H1 (cell line): ENCODE data around the gene ARHGAP15.

Experiments used
- BCL11A ChIP-seq, 2 experiments: IDR thresholded peaks; one replicate each; pipeline ENCODE4 v1.6.1; 2011; ENCODE audit warnings: low read depth in 2 of 2, low read length in 2 of 2, mild to moderate bottlenecking in 2 of 2
- CHD2 ChIP-seq: IDR thresholded peaks from 2 replicates; pipeline ENCODE4 v1.6.1; 2012; ENCODE audit warnings: low read length, improper control_type of control experiment
- GTF2F1 ChIP-seq: IDR thresholded peaks from 2 replicates; pipeline ENCODE4 v1.6.1; 2012; ENCODE audit warnings: low read depth, low read length, improper control_type of control experiment, borderline replicate concordance
- HDAC2 ChIP-seq, 2 experiments: fragments of 300-600 bp in 1 of 2; sonication (generic) in 1 of 2; IDR thresholded peaks; 2 replicates each; pipeline ENCODE4 v1.6.1; 2011 to 2012; ENCODE audit warnings: low read depth in 2 of 2, low read length in 2 of 2, mild to moderate bottlenecking in 2 of 2, moderate library complexity in 2 of 2, borderline replicate concordance in 1 of 2, inconsistent platforms in 1 of 2
- HDAC6 ChIP-seq: IDR thresholded peaks from one replicate; pipeline ENCODE4 v1.7.1; 2012; ENCODE audit warnings: low read depth, mild to moderate bottlenecking, inconsistent platforms, low read length, moderate library complexity
- PHF8 ChIP-seq: fragments of 200-600 bp; sonication (generic); conservative IDR thresholded peaks from 2 replicates; pipeline ENCODE4 v1.7.1; 2012; ENCODE audit warnings: low read depth, mild to moderate bottlenecking, inconsistent platforms, low read length, moderate library complexity
- POLR2A ChIP-seq, 2 experiments: IDR thresholded peaks; 1 replicate in 1 of 2; 2 replicates in 1 of 2; pipeline ENCODE4 v1.6.1; 2011; ENCODE audit warnings: low read depth in 2 of 2, low read length in 2 of 2, mild to moderate bottlenecking in 2 of 2; ENCODE audit errors: control extremely low read depth in 1 of 2
- POU5F1 ChIP-seq: IDR thresholded peaks from 2 replicates; pipeline ENCODE4 v1.6.1; 2011; ENCODE audit warnings: low read depth, mild to moderate bottlenecking, low read length, moderate library complexity
- RAD21 ChIP-seq, 2 experiments: IDR thresholded peaks in 1 of 2; conservative IDR thresholded peaks in 1 of 2; 2 replicates each; pipeline ENCODE4 v1.6.1; 2011; ENCODE audit warnings: low read depth in 2 of 2, low read length in 2 of 2, improper control_type of control experiment in 1 of 2, inconsistent platforms in 1 of 2, mild to moderate bottlenecking in 1 of 2, moderate library complexity in 1 of 2
- SAP30 ChIP-seq: fragments of 300-600 bp; sonication (generic); IDR thresholded peaks from 2 replicates; pipeline ENCODE4 v1.7.1; 2012; ENCODE audit warnings: low read length, moderate library complexity, mild to moderate bottlenecking, inconsistent platforms; ENCODE audit not compliant: insufficient read depth, insufficient replicate concordance
- TEAD4 ChIP-seq: IDR thresholded peaks from 2 replicates; pipeline ENCODE4 v1.6.1; 2012; ENCODE audit warnings: low read depth, low read length, inconsistent platforms, mixed read lengths
- TF ChIP-seq, protein P1 (sequence below), 3 experiments: IDR thresholded peaks; 1 replicate in 2 of 3; 2 replicates in 1 of 3; pipeline versions ENCODE4 v1.5.1 to v1.6.1; 2011; ENCODE audit warnings: low read length in 3 of 3, mild to moderate bottlenecking in 3 of 3, inconsistent platforms in 2 of 3, low read depth in 1 of 3, moderate library complexity in 1 of 3; ENCODE audit not compliant: insufficient read depth in 1 of 3; ENCODE audit errors: control extremely low read depth in 1 of 3
- TF ChIP-seq, protein P2 (sequence below): IDR thresholded peaks from 2 replicates; pipeline ENCODE4 v1.6.1; 2011; ENCODE audit warnings: low read depth, mild to moderate bottlenecking, low read length; ENCODE audit not compliant: insufficient read depth

DNA sequence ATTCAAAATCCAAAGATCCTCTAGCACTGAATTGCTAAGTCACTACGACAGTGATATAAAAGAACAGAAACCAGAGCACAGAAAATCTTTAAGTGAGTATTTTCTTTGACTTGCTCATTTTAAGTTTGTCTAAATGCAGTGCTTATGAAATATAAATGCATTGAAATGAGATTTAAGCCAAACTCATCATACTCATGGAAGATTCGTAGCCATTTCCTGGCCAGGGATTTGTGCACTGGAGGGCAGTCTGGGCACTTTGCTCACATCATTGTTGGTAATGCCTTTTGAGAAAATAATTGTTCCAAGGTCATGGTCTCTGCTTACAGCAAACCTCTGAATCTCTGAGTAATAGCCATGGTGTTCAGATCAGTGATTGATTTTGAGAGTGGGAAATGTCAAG is 307.7 kb downstream of the ARHGAP15 start:
- TF ChIP-seq BCL11A (IDR thresholded peaks at IDR 0.05; ENCODE audit: low read depth in 2 of 2, low read length in 2 of 2) (no peak), POLR2A (IDR thresholded peaks at IDR 0.05; ENCODE audit: control extremely low read depth in 1 of 2, low read depth in 2 of 2, low read length in 2 of 2) (no peak), HDAC2 (IDR thresholded peaks at IDR 0.05; ENCODE audit: borderline replicate concordance in 1 of 2, low read depth in 2 of 2, low read length in 2 of 2) (no peak), CHD2 (no peak), SAP30 (no peak), HDAC6 (no peak), GTF2F1 (no peak), PHF8 (no peak), POU5F1 (no peak), RAD21 (IDR thresholded peaks at IDR 0.05 in 1 of 2, conservative IDR thresholded peaks at IDR 0.05 in 1 of 2; ENCODE audit: low read depth in 2 of 2, low read length in 2 of 2) (no peak), TEAD4 (no peak)
- TF ChIP-seq, protein P1, sequence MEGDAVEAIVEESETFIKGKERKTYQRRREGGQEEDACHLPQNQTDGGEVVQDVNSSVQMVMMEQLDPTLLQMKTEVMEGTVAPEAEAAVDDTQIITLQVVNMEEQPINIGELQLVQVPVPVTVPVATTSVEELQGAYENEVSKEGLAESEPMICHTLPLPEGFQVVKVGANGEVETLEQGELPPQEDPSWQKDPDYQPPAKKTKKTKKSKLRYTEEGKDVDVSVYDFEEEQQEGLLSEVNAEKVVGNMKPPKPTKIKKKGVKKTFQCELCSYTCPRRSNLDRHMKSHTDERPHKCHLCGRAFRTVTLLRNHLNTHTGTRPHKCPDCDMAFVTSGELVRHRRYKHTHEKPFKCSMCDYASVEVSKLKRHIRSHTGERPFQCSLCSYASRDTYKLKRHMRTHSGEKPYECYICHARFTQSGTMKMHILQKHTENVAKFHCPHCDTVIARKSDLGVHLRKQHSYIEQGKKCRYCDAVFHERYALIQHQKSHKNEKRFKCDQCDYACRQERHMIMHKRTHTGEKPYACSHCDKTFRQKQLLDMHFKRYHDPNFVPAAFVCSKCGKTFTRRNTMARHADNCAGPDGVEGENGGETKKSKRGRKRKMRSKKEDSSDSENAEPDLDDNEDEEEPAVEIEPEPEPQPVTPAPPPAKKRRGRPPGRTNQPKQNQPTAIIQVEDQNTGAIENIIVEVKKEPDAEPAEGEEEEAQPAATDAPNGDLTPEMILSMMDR (IDR thresholded peaks at IDR 0.05; ENCODE audit: control extremely low read depth in 1 of 3, insufficient read depth in 1 of 3, low read depth in 1 of 3, low read length in 3 of 3), result no peak
- TF ChIP-seq, protein P2, sequence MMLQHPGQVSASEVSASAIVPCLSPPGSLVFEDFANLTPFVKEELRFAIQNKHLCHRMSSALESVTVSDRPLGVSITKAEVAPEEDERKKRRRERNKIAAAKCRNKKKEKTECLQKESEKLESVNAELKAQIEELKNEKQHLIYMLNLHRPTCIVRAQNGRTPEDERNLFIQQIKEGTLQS, result no peak
